H1 (cell line): ENCODE results near the gene BABAM2. TPM values are rescaled to one million over a fixed set of nuclear protein-coding genes. Genes with fewer than 3 reads are reported as not detected.

Source experiments
- FOSL1 ChIP-seq: IDR thresholded peaks from 2 replicates; pipeline ENCODE4 v1.6.1; 2011; ENCODE audit warnings: mild to moderate bottlenecking, low read depth, low read length, moderate library complexity; ENCODE audit not compliant: insufficient read depth
- POLR2AphosphoS5 ChIP-seq: IDR thresholded peaks from 2 replicates; pipeline ENCODE4 v1.6.1; 2011; ENCODE audit warnings: low read depth, low read length
- RAD21 ChIP-seq, 2 experiments: IDR thresholded peaks in 1 of 2; conservative IDR thresholded peaks in 1 of 2; 2 replicates each; pipeline ENCODE4 v1.6.1; 2011; ENCODE audit warnings: low read depth in 2 of 2, low read length in 2 of 2, improper control_type of control experiment in 1 of 2, inconsistent platforms in 1 of 2, mild to moderate bottlenecking in 1 of 2, moderate library complexity in 1 of 2
- SAP30 ChIP-seq: fragments of 300-600 bp; sonication (generic); IDR thresholded peaks from 2 replicates; pipeline ENCODE4 v1.7.1; 2012; ENCODE audit warnings: low read length, moderate library complexity, mild to moderate bottlenecking, inconsistent platforms; ENCODE audit not compliant: insufficient read depth, insufficient replicate concordance
- SRF ChIP-seq: IDR thresholded peaks from 2 replicates; pipeline ENCODE4 v1.6.1; 2011; ENCODE audit warnings: mild to moderate bottlenecking, low read depth, low read length, moderate library complexity
- USF2 ChIP-seq: IDR thresholded peaks from 2 replicates; pipeline ENCODE4 v1.6.1; 2011; ENCODE audit warnings: low read length, improper control_type of control experiment
- polyA plus RNA-seq, 7 experiments: library from polyadenylated mRNA; depleted of rRNA in 3 of 7; stranded (reverse) in 5 of 7; unstranded in 2 of 7; fragments of >200 nt in 5 of 7; fragments of 200-250 nt in 2 of 7; gene quantifications; 1 replicate in 5 of 7; 2 replicates in 1 of 7; 4 replicates in 1 of 7; pipeline versions ENCODE4 v1.2.1 to v1.2.3, GENCODE V29; 2011 to 2013; ENCODE audit warnings: missing spikeins in 2 of 7, mixed read lengths in 2 of 7
- total RNA-seq: library from RNA; stranded (reverse); fragmentation: NEBNext Ultra II Directional; extraction: Animal tissue kit (Norgen Biotek cat#: 25700); gene quantifications from 2 replicates; pipeline ENCODE4 v1.2.1, GENCODE V29; 2021

The BABAM2 gene
- total and polyA plus RNA-seq, 2 of the 8 experiments (the other 6 are each of a cell fraction or from before 2014, with no cell fraction given) = 15.8 to 20.9 TPM

GRCh38 chr2:28049416-28049815 is 158.9 kb downstream of the BABAM2 start (continued):
- TF ChIP-seq SAP30 = no peak
- TF ChIP-seq FOSL1 = no peak
- TF ChIP-seq RAD21 (IDR thresholded peaks at IDR 0.05 in 1 of 2, conservative IDR thresholded peaks at IDR 0.05 in 1 of 2; ENCODE audit: low read depth in 2 of 2, low read length in 2 of 2) = no peak
- no peak for TF ChIP-seq USF2
- no peak for TF ChIP-seq SRF
- TF ChIP-seq POLR2AphosphoS5 = no peak
- TF ChIP-seq, all 59 proteins: peak for 0
